C4-2B (cell line): ENCODE results near the gene RRBP1.

Source experiments
- ZFX ChIP-seq: fragments of 450-650 bp; IDR thresholded peaks from 2 replicates; pipeline ENCODE4 v1.6.1; 2017
- TF ChIP-seq, protein P1 (sequence below): fragments of 450-650 bp; conservative IDR thresholded peaks from 2 replicates; pipeline ENCODE4 v1.5.1; 2017; ENCODE audit warnings: mild to moderate bottlenecking

GRCh38 chr20:17722493-17723300 is 40.7 kb upstream of the RRBP1 start:
- TF ChIP-seq, protein P1, sequence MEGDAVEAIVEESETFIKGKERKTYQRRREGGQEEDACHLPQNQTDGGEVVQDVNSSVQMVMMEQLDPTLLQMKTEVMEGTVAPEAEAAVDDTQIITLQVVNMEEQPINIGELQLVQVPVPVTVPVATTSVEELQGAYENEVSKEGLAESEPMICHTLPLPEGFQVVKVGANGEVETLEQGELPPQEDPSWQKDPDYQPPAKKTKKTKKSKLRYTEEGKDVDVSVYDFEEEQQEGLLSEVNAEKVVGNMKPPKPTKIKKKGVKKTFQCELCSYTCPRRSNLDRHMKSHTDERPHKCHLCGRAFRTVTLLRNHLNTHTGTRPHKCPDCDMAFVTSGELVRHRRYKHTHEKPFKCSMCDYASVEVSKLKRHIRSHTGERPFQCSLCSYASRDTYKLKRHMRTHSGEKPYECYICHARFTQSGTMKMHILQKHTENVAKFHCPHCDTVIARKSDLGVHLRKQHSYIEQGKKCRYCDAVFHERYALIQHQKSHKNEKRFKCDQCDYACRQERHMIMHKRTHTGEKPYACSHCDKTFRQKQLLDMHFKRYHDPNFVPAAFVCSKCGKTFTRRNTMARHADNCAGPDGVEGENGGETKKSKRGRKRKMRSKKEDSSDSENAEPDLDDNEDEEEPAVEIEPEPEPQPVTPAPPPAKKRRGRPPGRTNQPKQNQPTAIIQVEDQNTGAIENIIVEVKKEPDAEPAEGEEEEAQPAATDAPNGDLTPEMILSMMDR = no peak
- no peak for TF ChIP-seq ZFX
